NCI-H1436 (cell line): ENCODE measurements around the gene AOPEP.

Experiments used
- DNase-seq: peaks from one replicate; lab custom pipeline; 2025; lab: John Stamatoyannopoulos, UW

AOPEP gene

GRCh38 chr9:94726495-94727191 is at the start of gene AOPEP:
Gene AOPEP (plus strand): TSS chr9:94726699. CDS start chr9:94759784, 33,085 bp downstream.
- peak; percentile 95 for DNase-seq

GRCh38 chr9:94677929-94678328 is 48.6 kb upstream of the AOPEP start:
- DNase-seq: no peak

GRCh38 chr9:94679587-94679986 is 46.9 kb upstream of the AOPEP start:
- DNase-seq: no peak

DNA sequence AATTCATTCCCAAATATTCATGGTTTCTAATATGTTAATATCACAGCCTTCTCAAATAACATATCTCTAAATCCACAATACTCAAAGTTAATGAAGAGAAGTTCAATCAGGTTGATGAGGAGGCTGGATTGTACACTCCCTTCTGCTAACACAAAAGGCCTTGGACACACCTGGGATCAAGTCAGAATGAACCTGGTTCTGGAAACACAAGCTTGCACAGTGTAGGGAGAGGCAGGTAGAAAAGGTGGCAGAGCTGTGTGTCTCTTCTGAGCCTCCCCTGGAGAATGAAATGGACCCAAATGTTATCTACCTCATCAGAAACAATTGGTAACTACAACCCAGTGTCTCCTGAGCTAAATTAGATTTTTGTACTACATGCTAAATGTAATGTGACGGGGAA is 46.5 kb upstream of the AOPEP start:
- DNase-seq: no peak

GRCh38 chr9:94680621-94681020 is 45.9 kb upstream of the AOPEP start:
- DNase-seq: no peak

DNA sequence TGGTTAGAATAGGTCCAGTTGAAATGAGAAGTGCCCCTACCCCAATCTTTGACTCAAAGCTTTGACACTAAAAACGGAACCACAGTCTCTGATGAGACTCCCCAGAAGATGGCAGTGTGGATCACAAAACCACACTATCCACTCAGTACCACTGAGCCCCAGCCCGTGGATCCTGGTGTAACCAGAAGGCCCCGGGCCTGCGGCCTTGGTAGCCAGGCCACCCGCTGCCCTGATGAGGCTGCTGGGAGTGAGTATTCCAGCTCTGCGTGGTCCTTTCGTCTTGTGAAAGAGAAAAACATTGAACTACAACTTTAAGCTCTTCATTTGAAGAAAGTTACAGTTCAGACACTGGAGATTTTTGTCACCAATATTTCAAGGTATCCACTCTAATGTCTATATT is 45.0 kb upstream of the AOPEP start:
- peak; percentile 38 for DNase-seq

DNA sequence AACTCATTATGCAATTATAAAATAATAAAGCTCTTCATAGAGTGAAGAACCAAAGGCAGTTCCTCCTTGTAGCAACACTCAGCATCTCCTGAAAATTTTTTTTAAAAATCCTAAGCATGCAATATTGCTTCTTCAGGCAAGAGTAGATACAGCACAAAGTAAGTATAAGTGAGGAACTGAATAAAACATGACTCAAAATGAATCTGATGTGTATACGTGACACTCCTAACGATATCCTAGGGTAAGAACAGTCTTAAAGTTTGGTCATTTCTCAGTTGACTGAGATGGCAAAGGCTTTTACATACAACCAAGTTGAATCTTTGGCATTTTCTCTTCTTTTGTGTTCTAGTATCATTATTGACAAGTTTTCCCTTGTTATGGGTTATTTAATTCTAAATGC is 41.1 kb upstream of the AOPEP start:
- no peak for DNase-seq

DNA sequence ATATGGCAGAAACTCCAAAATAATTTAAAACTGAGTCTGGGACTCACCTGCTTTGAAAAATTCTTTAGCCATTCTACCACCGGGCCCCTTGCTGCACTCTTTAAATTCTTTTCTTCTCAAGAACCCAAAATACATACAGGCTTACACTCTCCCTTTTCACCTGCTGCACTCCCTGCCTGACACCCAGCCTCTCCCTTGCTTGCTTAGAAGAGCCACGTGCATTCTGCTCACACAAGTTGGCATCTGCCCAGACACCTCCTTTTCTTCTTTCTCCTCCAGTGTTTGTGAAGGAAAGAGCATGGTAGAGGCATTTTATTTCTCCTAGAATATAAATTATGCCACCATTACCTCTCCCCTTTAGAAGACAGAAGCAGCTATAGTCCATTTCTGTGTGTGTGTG is 39.0 kb upstream of the AOPEP start:
- DNase-seq: no peak

- no peak for DNase-seq
These were observed 36.2 kb upstream of the AOPEP start for GRCh38 chr9:94690344-94690743.

DNA sequence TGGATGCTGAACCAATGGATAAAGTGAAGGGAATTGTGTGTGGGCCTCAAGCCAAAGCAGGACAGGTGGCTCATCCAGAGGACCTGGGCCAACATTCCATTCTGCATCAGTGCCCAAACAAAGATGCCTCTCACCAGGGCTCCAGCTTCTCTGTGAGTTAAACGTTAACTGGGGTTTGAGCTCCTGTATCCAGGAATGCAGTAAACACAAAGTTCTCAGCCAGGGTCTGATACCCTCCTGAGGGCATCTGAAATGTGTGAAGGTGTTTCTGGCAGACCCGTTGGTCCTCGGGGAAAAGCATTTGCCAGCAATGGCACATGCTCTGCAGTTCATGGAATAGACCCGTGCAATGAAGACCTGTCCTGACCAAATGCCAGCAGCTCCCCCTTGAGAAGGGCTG is 33.9 kb upstream of the AOPEP start:
- no peak for DNase-seq

DNA sequence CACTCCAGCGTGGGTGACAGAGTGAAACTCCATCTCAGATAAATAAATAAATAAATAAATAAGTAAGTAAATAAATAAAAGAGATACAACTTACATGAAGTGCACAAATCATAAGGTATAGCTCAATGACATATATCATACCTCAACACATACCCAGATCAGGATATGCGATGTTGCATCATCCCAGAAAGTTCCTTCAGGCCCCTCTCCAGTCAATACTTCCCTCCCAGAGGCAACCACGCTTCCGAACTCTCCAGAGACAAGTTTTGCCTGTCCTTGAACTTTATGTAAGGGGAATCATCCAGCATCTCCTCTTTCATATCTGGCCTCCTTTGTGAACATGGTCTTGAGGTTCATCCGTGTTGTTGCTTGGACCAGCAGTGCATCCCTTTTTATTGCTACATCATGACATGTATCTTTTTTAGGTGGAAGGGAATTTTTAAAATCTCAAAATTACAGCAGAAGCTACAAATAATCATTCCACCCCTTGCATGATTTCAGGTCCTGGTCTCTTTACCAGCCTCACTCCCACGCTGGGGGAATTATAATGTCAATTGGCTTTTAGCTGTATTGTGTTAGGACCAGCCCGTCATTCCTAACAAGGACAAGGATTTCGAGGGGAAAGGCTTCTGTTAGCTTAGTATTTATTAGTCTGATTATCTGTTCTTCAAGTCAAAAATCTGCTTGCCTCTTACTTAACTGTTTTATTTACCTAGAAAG is 32.9 kb upstream of the AOPEP start:
- DNase-seq: no peak

- no peak for DNase-seq
These were observed 30.0 kb upstream of the AOPEP start for GRCh38 chr9:94696545-94696944.

DNA sequence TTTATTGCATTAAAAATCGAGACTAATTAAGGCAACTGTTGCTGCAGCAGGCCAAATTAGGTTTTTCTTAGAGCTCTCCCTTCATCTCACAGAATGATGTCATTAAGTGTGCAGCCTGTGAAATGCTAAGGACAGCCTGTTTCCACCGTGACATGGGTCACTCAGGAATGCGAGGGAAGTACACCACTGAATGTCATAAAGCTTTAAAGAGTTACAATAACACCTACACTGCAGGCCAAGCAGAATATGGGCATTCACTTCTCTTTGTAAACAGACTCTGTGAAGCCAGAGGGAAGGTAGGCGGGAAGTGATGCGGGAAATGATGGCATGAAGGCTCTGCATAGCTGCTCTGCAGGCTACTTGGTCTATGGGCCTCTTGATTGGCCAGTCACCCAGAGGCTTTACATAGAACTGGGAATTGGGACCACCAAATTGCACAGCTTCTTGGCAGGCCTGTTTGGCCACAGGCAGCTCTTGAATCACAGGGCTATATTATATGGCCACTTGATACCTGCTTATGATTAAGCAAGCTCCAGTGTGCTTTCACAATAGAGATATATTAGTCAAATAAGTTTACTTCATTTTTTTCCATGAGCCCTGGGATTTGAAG is 28.4 kb upstream of the AOPEP start:
- DNase-seq: no peak

- DNase-seq: no peak
These were observed 26.7 kb upstream of the AOPEP start for GRCh38 chr9:94699715-94700373.

DNA sequence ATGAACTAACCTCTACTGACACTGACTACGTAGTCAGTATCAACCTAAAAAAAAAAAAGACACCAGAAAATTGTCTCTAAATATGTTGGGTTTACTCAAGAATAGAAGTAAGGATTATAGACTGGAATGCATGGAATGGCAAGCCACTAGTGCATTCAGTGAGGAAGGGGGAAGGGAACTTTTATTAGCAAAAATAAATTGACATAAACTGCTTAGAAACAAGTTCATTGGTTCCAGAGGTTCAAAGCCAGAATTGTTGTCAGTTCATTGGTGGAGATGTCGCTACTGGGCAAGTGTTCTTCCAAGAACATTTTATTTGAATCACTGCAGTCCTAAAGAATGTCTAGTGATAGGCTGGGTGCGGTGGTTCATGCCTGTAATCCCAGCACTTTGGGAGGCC is 26.1 kb upstream of the AOPEP start:
- DNase-seq: no peak

- no peak for DNase-seq
These were observed 22.9 kb upstream of the AOPEP start for GRCh38 chr9:94703488-94704140.

DNA sequence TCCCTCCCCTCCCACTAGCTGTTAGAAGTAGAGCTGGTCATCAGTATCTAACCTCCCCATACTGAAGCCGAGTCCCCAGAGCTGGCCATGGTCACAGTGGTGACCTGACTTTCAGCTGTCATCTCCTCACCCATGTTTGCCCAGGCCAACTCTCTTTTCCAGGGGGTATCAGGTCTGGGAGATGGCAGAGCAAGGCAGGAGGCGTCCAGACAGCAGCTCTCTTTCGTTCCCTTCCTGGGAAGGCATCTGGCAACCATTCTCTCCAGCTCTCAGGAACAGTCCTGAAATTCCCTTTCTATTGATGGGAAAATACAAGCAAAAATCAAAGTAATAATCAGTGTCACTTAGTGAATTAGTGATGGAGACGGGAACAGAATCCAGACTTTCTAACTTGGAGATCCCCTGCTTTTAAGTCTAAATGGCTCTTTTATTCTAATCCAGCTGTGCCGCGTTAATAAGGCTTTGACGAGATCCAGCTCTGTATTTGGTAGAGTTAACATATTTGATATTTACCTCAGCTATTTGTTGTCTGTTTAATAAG is 21.3 kb upstream of the AOPEP start:
- DNase-seq: no peak

GRCh38 chr9:94706922-94707321 is 19.6 kb upstream of the AOPEP start:
- DNase-seq: no peak

DNA sequence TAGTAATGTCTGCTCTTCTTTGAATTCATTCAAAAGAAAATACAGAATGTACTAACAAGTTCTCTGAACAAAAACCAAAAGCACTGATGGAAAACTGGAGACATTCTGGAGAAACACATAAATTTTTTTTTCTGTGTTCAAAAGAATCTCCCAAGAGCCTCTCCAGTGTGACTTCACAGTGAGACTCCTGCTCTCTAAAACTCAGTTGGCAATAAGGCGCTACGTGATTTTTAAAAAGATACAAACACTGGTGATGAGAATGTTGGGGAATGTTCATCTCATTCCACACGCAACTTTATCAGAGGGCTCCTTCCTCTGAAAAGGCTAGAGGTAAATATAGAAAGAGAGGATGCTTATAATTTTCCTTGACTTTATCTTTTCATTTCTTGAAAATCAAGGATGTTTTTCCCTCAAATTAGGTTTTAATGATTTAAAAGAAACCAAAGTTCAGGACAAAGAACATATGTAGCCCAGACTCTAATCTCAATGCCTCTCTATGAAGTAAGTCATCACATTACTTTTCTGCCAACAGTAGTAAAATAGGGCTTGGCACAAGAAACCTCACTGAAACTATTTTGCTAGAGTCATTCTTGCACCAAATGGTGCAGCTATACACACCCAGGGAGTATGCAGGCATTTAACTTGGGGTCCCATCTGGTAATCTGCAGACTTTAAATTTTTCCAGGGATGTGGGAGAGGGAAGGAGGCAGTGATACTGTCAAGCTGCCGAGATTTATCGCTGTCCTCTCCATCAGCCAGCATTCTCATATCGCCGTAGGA is 12.9 kb upstream of the AOPEP start:
- no peak for DNase-seq

- DNase-seq: no peak
These were observed 12.0 kb upstream of the AOPEP start for GRCh38 chr9:94714494-94714893.

GRCh38 chr9:94717761-94718160 is 8.7 kb upstream of the AOPEP start:
- DNase-seq: no peak
